Nephron (organoid): ENCODE data around the gene KMT2E.
"Not testable (repeated sequence)": the region's sequence is repeated elsewhere in the genome, so short reads cannot be mapped to it uniquely, and the experiment has no call there.

Experiments
- H3K27ac Mint-ChIP-seq, 3 experiments: 2 replicates each; pipeline ENCODE4 v1.8.0; 2020; ENCODE audit warnings: mixed read lengths in 3 of 3, mild to moderate bottlenecking in 2 of 3, moderate library complexity in 1 of 3
- H3K27me3 Mint-ChIP-seq: 2 replicates; pipeline ENCODE4 v1.8.0; 2021; ENCODE audit warnings: low read depth, mild to moderate bottlenecking, moderate library complexity, mixed read lengths
- H3K36me3 Mint-ChIP-seq: 2 replicates; pipeline ENCODE4 v1.8.0; 2020; ENCODE audit warnings: low read depth, mixed read lengths
- H3K4me1 Mint-ChIP-seq: 2 replicates; pipeline ENCODE4 v1.8.0; 2020; ENCODE audit warnings: mixed read lengths
- H3K4me3 Mint-ChIP-seq, 3 experiments: 2 replicates each; pipeline ENCODE4 v1.8.0; 2020; ENCODE audit warnings: mild to moderate bottlenecking in 3 of 3, mixed read lengths in 3 of 3, moderate library complexity in 2 of 3
- H3K9me3 Mint-ChIP-seq: 2 replicates; pipeline ENCODE4 v1.8.0; 2020; ENCODE audit warnings: mixed read lengths
- CTCF ChIP-seq, 3 experiments: fragments of 200-600 bp; sonication (generic); IDR thresholded peaks; one replicate each; pipeline ENCODE4 v1.5.0; 2021; ENCODE audit warnings: antibody characterized with exemption in 3 of 3; ENCODE audit not compliant: unreplicated experiment in 3 of 3

The KMT2E gene

GRCh38 chr7:105047932-105048331, 33.9 kb downstream of the KMT2E start:
- no peak overlapping the region for H3K4me3 Mint-ChIP-seq

GRCh38 chr7:105050493-105050892, 36.5 kb downstream of the KMT2E start:
- TF ChIP-seq CTCF (IDR thresholded peaks at IDR 0.05; ENCODE audit: unreplicated experiment in 3 of 3): no peak

More at GRCh38 chr7:105047932-105048331, 33.9 kb downstream of the KMT2E start:
- H3K36me3 Mint-ChIP-seq: peaks cover 70% of the 10 kb centered on the region
- H3K27me3 Mint-ChIP-seq: no peaks in the 10 kb centered on the region
- no peak overlapping the region for H3K27ac Mint-ChIP-seq
- H3K4me1 Mint-ChIP-seq: peaks cover 7% of the 10 kb centered on the region
- no peaks in the 10 kb centered on the region for H3K9me3 Mint-ChIP-seq
- TF ChIP-seq CTCF (IDR thresholded peaks at IDR 0.05; ENCODE audit: unreplicated experiment in 3 of 3): no peak

GRCh38 chr7:105050899-105051298, 36.9 kb downstream of the KMT2E start:
- peaks cover 13% of the 10 kb centered on the region for H3K4me1 Mint-ChIP-seq
- peaks cover 72% of the 10 kb centered on the region for H3K36me3 Mint-ChIP-seq
- not testable (repeated sequence) for H3K9me3 Mint-ChIP-seq, H3K4me3 Mint-ChIP-seq, H3K27me3 Mint-ChIP-seq, H3K27ac Mint-ChIP-seq

More at GRCh38 chr7:105050493-105050892, 36.5 kb downstream of the KMT2E start:
- Mint-ChIP-seq H3K27ac (no peak overlapping the region), H3K36me3 (peaks cover 72% of the 10 kb centered on the region), H3K9me3 (no peaks in the 10 kb centered on the region), H3K4me1 (peaks cover 9% of the 10 kb centered on the region), H3K4me3 (no peak overlapping the region), H3K27me3 (no peaks in the 10 kb centered on the region)

- Mint-ChIP-seq H3K27me3 (no peaks in the 10 kb centered on the region), H3K9me3 (no peaks in the 10 kb centered on the region), H3K27ac (peak overlapping the region in 1 of 3 experiments; percentile 35), H3K36me3 (peaks cover 59% of the 10 kb centered on the region), H3K4me3 (no peak overlapping the region), H3K4me1 (peaks cover 7% of the 10 kb centered on the region)
- TF ChIP-seq CTCF (IDR thresholded peaks at IDR 0.05; ENCODE audit: unreplicated experiment in 3 of 3): no peak
Measured at GRCh38 chr7:105055084-105055483, 41.1 kb downstream of the KMT2E start.

- Mint-ChIP-seq H3K36me3 (peaks cover 54% of the 10 kb centered on the region), H3K27me3 (no peaks in the 10 kb centered on the region), H3K9me3 (no peaks in the 10 kb centered on the region), H3K4me1 (peaks cover 7% of the 10 kb centered on the region), H3K27ac (peak overlapping the region in 2 of 3 experiments; percentile 35 to 36), H3K4me3 (no peak overlapping the region)
- no peak for TF ChIP-seq CTCF (IDR thresholded peaks at IDR 0.05; ENCODE audit: unreplicated experiment in 3 of 3)
Measured at GRCh38 chr7:105055621-105056020, 41.6 kb downstream of the KMT2E start.

GRCh38 chr7:105057472-105057871, 43.5 kb downstream of the KMT2E start:
- peaks cover 7% of the 10 kb centered on the region for H3K4me1 Mint-ChIP-seq
- peaks cover 38% of the 10 kb centered on the region for H3K36me3 Mint-ChIP-seq
- H3K27ac Mint-ChIP-seq: no peak overlapping the region
- TF ChIP-seq CTCF (IDR thresholded peaks at IDR 0.05; ENCODE audit: unreplicated experiment in 3 of 3): no peak
- no peak overlapping the region for H3K4me3 Mint-ChIP-seq
- H3K27me3 Mint-ChIP-seq: no peaks in the 10 kb centered on the region
- no peaks in the 10 kb centered on the region for H3K9me3 Mint-ChIP-seq
